Measurements from ENCODE around the gene NDE1. TPM values are rescaled to one million over a fixed set of nuclear protein-coding genes. Genes with fewer than 3 reads are reported as not detected.
"Not testable (repeated sequence)": the region's sequence is repeated elsewhere in the genome, so short reads cannot be mapped to it uniquely, and the experiment has no call there.

Gene NDE1
- total and polyA plus RNA-seq, 7 donors, result 6.6 to 17.0 (median 10.3) TPM

DNA sequence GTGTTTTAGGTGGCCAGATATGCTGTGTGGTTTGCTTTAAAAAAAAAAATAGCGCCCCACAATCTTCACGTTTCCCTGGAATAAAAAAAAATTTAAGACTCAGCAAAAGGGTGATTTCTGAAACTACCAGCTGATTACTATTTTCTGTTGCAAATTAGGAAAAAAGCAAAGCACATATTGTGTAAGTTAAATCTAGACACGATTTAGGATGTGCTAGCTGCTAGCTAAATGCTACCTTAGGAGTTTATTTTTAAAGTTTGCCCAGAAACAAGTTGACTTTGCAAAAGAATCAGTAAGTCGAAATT lies 6.1 kb upstream of the NDE1 start:
- DNase-seq (no peak), ATAC-seq (no peak)
- no peaks in the 10 kb centered on the region for H3K27me3 ChIP-seq (ENCODE audit: insufficient read depth in 3 of 3, low read length in 2 of 3)
- peaks cover 0 to 12% of the 10 kb centered on the region in 2 donors for H3K36me3 ChIP-seq (ENCODE audit: insufficient read depth in 1 of 2, low read depth in 1 of 2)
- no peak for TF ChIP-seq CTCF (IDR thresholded peaks at IDR 0.05)
- H3K4me1 ChIP-seq, result peaks cover 26% of the 10 kb centered on the region
- H3K9me3 ChIP-seq, result no peaks in the 10 kb centered on the region
- 24 to 30% (median 25%) methylated on average over 4 of the region's 4 CpGs for WGBS, 3 donors
- intact Hi-C loops (cut with DNase I), result loop anchor here in 1 of 2 donors (10.0 kb wide), 1 partner anchor 49 kb away; no protein-coding TSS in a partner anchor
- H3K27ac ChIP-seq, result peak overlapping the region; percentile 99
- peak overlapping the region; percentile 87 for H3K4me3 ChIP-seq

DNA sequence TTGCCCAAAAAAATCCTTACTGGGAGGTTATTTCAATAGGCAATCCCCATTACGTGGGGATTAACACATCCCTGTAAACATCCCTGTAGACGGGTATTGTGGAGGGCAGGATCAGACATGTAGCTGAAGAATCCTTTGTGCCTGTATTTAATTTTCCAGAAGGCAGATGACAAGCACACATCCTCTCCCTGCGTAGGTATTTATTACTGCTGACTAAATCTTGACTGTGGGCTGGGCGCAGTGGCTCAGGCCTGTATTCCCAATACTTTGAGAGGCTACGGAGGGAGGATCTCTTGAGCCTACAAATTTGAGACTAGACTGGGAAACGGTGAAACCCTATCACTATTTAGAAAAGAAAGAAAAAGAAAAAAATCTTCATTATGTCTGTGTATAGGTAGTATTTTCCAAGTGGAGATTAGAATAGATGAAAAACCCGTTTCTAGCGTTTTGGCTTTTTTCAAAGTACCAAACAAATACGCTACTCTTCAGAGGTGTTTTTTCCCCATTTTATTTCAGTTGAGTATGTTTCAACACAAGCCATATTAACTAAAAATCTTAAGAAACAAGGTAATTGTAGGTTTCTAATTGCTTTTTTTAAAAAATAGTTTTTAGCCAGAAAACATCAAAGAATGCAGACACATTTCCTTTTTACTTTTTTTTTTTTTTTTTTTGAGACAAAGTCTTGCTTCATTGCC lies 5.6 kb upstream of the NDE1 start:
- H3K36me3 ChIP-seq (ENCODE audit: insufficient read depth in 1 of 2, low read depth in 1 of 2), result peaks cover 0 to 10% of the 10 kb centered on the region in 2 donors
- WGBS, 3 donors, result 82 to 85% (median 83%) methylated on average over 9 of the region's 9 CpGs
- H3K4me3 ChIP-seq, result no peak overlapping the region
- peaks cover 28% of the 10 kb centered on the region for H3K4me1 ChIP-seq
- TF ChIP-seq CTCF (IDR thresholded peaks at IDR 0.05), result no peak
- no peak overlapping the region for H3K27ac ChIP-seq
- no peaks in the 10 kb centered on the region for H3K27me3 ChIP-seq (ENCODE audit: insufficient read depth in 3 of 3, low read length in 2 of 3)
- DNase-seq, result no peak
- no peak for ATAC-seq
- intact Hi-C loops (cut with DNase I), result loop anchor here in 1 of 2 donors (10.0 kb wide), 1 partner anchor 50 kb away; no protein-coding TSS in a partner anchor
- H3K9me3 ChIP-seq, result no peaks in the 10 kb centered on the region

- 92 to 94% (median 94%) methylated on average over 10 of the region's 10 CpGs for WGBS, 3 donors
- intact Hi-C loops (cut with DNase I), result loop anchor here in 1 of 2 donors (10.0 kb wide), 1 partner anchor 50 kb away; no protein-coding TSS in a partner anchor
- H3K27me3 ChIP-seq (ENCODE audit: insufficient read depth in 3 of 3, low read length in 2 of 3); H3K9me3 ChIP-seq; DNase-seq; H3K27ac ChIP-seq; ATAC-seq; H3K4me3 ChIP-seq; H3K36me3 ChIP-seq (ENCODE audit: insufficient read depth in 1 of 2, low read depth in 1 of 2): not testable (repeated sequence)
- H3K4me1 ChIP-seq, result peaks cover 27% of the 10 kb centered on the region
These were observed 5.0 kb upstream of the NDE1 start for GRCh38 chr16:15644962-15645465.

DNA sequence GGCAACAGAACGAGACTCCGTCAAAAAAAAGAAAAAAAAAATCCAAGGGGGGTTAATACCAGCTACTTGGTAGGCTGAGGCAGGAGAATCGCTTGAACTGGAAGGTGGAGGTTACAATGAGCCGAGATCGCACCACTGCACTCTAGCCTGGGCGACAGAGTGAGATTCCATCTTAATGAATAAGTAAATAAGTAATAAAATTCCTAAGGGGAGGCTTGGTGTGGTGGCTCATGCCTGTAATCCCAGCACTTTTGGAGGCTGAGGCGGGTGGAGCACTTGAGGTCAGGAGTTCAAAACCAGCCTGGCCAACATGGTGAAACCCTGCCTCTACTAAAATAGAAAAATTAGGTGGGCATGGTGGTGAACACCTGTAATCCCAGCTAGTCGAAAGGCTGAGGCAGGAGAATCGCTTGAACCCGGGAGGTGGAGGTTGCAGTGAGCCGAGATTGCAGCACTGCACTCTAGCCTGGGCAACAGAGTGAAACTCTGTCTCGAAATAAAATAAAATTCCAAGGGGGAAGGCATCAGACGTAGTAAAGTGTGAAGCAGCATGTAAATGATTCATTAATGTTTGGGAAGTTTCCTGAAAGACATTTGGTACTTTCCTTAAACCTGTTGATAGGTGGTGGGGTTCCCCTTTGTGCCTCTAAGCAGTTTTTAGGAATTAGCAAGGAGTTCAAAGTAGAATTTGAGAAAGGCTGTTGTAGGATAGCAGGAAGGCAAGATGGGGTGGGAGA lies 3.3 kb upstream of the NDE1 start:
- DNase-seq; H3K4me3 ChIP-seq; H3K27ac ChIP-seq; H3K36me3 ChIP-seq (ENCODE audit: insufficient read depth in 1 of 2, low read depth in 1 of 2); H3K9me3 ChIP-seq; ATAC-seq; H3K27me3 ChIP-seq (ENCODE audit: insufficient read depth in 3 of 3, low read length in 2 of 3): not testable (repeated sequence)
- intact Hi-C loops (cut with DNase I), result loop anchor here in 1 of 2 donors (10.0 kb wide), 1 partner anchor 52 kb away; no protein-coding TSS in a partner anchor
- H3K4me1 ChIP-seq, result peaks cover 18% of the 10 kb centered on the region
- 85 to 90% (median 87%) methylated on average over 13 of the region's 13 CpGs for WGBS, 3 donors

DNA sequence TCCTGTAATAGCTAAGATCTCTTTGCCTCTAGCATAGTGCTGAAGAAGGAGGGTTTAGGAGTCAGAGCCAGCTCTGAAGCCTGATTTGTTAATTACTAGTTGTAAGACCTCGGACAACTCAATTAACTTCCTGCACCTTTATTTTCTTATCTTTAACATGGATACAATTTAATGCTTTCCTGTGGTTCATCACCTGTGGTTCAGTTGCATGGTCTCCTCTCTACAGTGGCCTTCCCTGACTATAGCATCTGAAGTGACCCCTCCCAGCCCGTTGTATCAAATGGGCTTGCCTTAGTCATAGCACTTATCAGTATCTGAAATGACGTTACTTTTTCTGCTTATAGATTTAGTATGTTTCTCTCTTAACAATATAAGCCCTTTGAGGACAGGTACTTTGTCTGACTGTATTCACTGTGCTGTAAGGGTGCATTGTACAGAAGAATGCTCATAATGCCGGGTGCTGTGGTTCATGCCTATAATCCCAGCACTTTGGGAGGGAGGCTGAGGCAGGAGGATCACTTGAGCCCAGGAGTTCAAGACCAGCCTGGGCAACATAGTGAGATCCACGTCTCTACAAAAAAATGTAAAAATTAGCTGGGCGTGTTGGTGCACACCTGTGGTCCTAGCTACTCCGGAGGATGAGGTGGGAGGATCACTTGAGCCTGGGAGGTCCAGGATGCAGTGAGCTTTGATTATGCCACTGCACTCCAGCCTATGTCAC lies 2.6 kb upstream of the NDE1 start:
- intact Hi-C loops (cut with DNase I), result loop anchor here in 1 of 2 donors (10.0 kb wide), 1 partner anchor 53 kb away; no protein-coding TSS in a partner anchor
- DNase-seq, result no peak
- ATAC-seq, result no peak
- Histone ChIP-seq H3K27ac (no peak overlapping the region), H3K4me3 (no peak overlapping the region), H3K4me1 (peaks cover 13% of the 10 kb centered on the region), H3K27me3 (ENCODE audit: insufficient read depth in 3 of 3, low read length in 2 of 3) (no peaks in the 10 kb centered on the region), H3K36me3 (ENCODE audit: insufficient read depth in 1 of 2, low read depth in 1 of 2) (peaks cover 0 to 8% of the 10 kb centered on the region in 2 donors), H3K9me3 (no peaks in the 10 kb centered on the region)
- TF ChIP-seq CTCF (IDR thresholded peaks at IDR 0.05), result no peak
- 82 to 89% (median 86%) methylated on average over 7 of the region's 7 CpGs for WGBS, 3 donors
